SU-DHL-6 (cell line): ENCODE measurements around the gene PIGK.

Source experiments
- H2AFZ ChIP-seq: fragments of 200-600 bp; sonication (generic); 2 replicates; pipeline ENCODE4 v1.6.1; 2014; ENCODE audit warnings: low read depth, mild to moderate bottlenecking, moderate library complexity, mixed read lengths, antibody characterized with exemption, low read length; ENCODE audit not compliant: severe bottlenecking
- H3F3A ChIP-seq: fragments of 200-600 bp; shearing (Covaris generic); 2 replicates; pipeline ENCODE4 v1.6.0; 2016; ENCODE audit warnings: antibody characterized with exemption, mild to moderate bottlenecking; ENCODE audit not compliant: insufficient read depth
- H3K27ac ChIP-seq: fragments of 200-600 bp; sonication (generic); 2 replicates; pipeline ENCODE4 v1.5.1; 2016; ENCODE audit warnings: low read depth, mild to moderate bottlenecking, low read length, moderate library complexity, mixed read lengths
- H3K27me3 ChIP-seq: fragments of 200-600 bp; sonication (generic), shearing (Covaris generic); 2 replicates; pipeline ENCODE4 v1.6.0; 2014; ENCODE audit warnings: mild to moderate bottlenecking, low read length
- H3K36me3 ChIP-seq: fragments of 200-600 bp; sonication (generic); 2 replicates; pipeline ENCODE4 v1.6.1; 2014; ENCODE audit warnings: mild to moderate bottlenecking, low read length, mixed read lengths
- H3K4me2 ChIP-seq: fragments of 300-600, 200-600 bp; shearing (Covaris generic), sonication (generic); 2 replicates; pipeline ENCODE4 v1.6.0; 2014; ENCODE audit warnings: low read length, low read depth, mild to moderate bottlenecking; ENCODE audit not compliant: poor library complexity, severe bottlenecking
- H3K4me3 ChIP-seq: fragments of 200-600 bp; sonication (generic); 2 replicates; pipeline ENCODE4 v1.5.1; 2014; ENCODE audit warnings: antibody characterized with exemption, low read length, mild to moderate bottlenecking, mixed read lengths; ENCODE audit not compliant: insufficient read depth, poor library complexity, severe bottlenecking
- H3K79me2 ChIP-seq: fragments of 200-600 bp; sonication (generic); 2 replicates; pipeline ENCODE4 v1.6.1; 2014; ENCODE audit warnings: mild to moderate bottlenecking, low read length, moderate library complexity; ENCODE audit not compliant: insufficient read depth
- H3K9ac ChIP-seq: fragments of 200-600 bp; sonication (generic); 2 replicates; pipeline ENCODE4 v1.7.0; 2014; ENCODE audit warnings: mild to moderate bottlenecking, low read length
- H3K9me2 ChIP-seq: fragments of 200-600 bp; sonication (generic); replicated peaks from 2 replicates; pipeline ENCODE4 v1.6.1; 2014; ENCODE audit warnings: low read length; ENCODE audit not compliant: insufficient read depth
- H3K9me3 ChIP-seq: fragments of 200-600 bp; sonication (generic); 2 replicates; pipeline ENCODE4 v1.6.1; 2014; ENCODE audit warnings: low read length, mixed read lengths; ENCODE audit not compliant: insufficient read depth
- H4K20me1 ChIP-seq: fragments of 200-600 bp; sonication (generic); 2 replicates; pipeline ENCODE4 v1.6.1; 2014; ENCODE audit warnings: low read depth, mild to moderate bottlenecking, antibody characterized with exemption, low read length, moderate library complexity, mixed read lengths
- CTCF ChIP-seq: fragments of 200-600 bp; sonication (generic); IDR thresholded peaks from one replicate; pipeline ENCODE4 v1.5.1; 2017; ENCODE audit warnings: antibody characterized with exemption, mild to moderate bottlenecking, low read length, moderate library complexity; ENCODE audit not compliant: insufficient read depth, poor library complexity, severe bottlenecking
- EZH2phosphoT487 ChIP-seq: fragments of 200-600 bp; sonication (generic), shearing (Covaris generic); conservative IDR thresholded peaks from 2 replicates; pipeline ENCODE4 v1.6.1; 2018; ENCODE audit warnings: mild to moderate bottlenecking, antibody characterized with exemption, low read length, moderate library complexity, mixed read lengths

PIGK gene

GRCh38 chr1:77182083-77182482, 37.1 kb downstream of the PIGK start:
- Histone ChIP-seq H3K9ac (no peak overlapping the region), H3K27me3 (no peaks in the 10 kb centered on the region), H3K36me3 (no peaks in the 10 kb centered on the region), H4K20me1 (no peaks in the 10 kb centered on the region), H3F3A (no peaks in the 10 kb centered on the region), H3K9me3 (no peaks in the 10 kb centered on the region), H3K27ac (no peak overlapping the region), H3K9me2 (no peaks in the 10 kb centered on the region), H2AFZ (no peak overlapping the region), H3K79me2 (no peaks in the 10 kb centered on the region), H3K4me3 (no peak overlapping the region), H3K4me2 (no peak overlapping the region)
- TF ChIP-seq CTCF (no peak), EZH2phosphoT487 (no peak)

- Histone ChIP-seq H3F3A (no peaks in the 10 kb centered on the region), H3K79me2 (no peaks in the 10 kb centered on the region), H3K27ac (no peak overlapping the region), H3K27me3 (no peaks in the 10 kb centered on the region), H2AFZ (no peak overlapping the region), H4K20me1 (no peaks in the 10 kb centered on the region), H3K9me3 (peaks cover 19% of the 10 kb centered on the region; the same call in 1 of the 2 replicates), H3K9ac (no peak overlapping the region), H3K4me3 (no peak overlapping the region), H3K9me2 (no peaks in the 10 kb centered on the region), H3K36me3 (peaks cover 8% of the 10 kb centered on the region; the same call in 1 of the 2 replicates), H3K4me2 (no peak overlapping the region)
- TF ChIP-seq EZH2phosphoT487 (no peak), CTCF (no peak)
Measured at GRCh38 chr1:77179632-77180031, 39.6 kb downstream of the PIGK start.

GRCh38 chr1:77175230-77175844, 43.9 kb downstream of the PIGK start:
- no peak overlapping the region for H3K27ac ChIP-seq
- no peaks in the 10 kb centered on the region for H3K9me2 ChIP-seq
- no peak overlapping the region for H2AFZ ChIP-seq
- peaks cover 30% of the 10 kb centered on the region; the same call in 1 of the 2 replicates for H3K9me3 ChIP-seq
- peaks cover 8% of the 10 kb centered on the region; the same call in 1 of the 2 replicates for H3K36me3 ChIP-seq
- H3K79me2 ChIP-seq, result no peaks in the 10 kb centered on the region
- no peak for TF ChIP-seq EZH2phosphoT487
- TF ChIP-seq CTCF, result no peak
- H3K4me3 ChIP-seq, result no peak overlapping the region
- H3F3A ChIP-seq, result no peaks in the 10 kb centered on the region
- H3K9ac ChIP-seq, result no peak overlapping the region
- H3K4me2 ChIP-seq, result no peak overlapping the region
- H4K20me1 ChIP-seq, result no peaks in the 10 kb centered on the region
- H3K27me3 ChIP-seq, result no peaks in the 10 kb centered on the region
